Stimulated activated naive CD4-positive, alpha-beta T cell treated with Interleukin-2 at 50 U/mL for 16 hours (primary cell): ENCODE measurements around the gene KCNK7.

Experiments used
- DNase-seq: peaks from one replicate; lab custom pipeline; 2025; lab: John Stamatoyannopoulos, UW

Gene KCNK7

DNA sequence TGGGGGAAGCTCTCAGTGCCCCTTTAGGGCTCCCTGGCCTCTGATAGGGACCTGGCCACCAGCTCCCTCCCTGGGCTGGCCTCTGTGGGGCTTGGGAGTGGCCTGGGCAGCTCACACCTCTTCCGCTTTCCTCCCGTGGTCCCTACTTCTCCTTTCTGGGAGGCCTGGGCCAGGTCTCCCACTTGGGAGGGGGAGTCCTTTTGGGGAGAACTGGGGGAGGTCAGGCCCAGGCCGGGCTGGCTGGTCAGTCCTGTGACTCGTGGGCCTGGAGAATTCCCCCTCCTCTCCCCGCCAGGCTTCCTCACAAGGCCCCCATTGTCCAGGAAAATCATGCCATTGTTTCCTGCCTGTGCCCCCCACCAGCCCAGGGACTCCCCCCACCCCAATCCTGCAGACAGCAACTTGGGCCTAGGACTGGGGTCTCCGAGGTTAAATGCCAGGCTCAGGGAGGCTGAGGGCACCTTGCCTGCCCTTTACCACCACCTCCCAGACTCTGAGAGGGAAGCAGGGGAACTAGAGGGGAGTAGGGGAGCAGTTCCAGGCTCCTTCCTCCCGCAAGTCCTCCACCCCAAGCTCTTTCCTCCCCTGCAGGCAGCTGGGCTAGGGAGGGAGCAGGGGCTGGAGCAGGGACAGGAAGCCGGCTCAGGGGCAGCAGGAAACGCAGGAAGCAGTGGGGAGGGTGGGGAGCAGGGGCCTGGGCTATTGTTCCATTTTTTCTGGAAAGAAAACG is 15.6 kb upstream of the KCNK7 start:
- no peak for DNase-seq

DNA sequence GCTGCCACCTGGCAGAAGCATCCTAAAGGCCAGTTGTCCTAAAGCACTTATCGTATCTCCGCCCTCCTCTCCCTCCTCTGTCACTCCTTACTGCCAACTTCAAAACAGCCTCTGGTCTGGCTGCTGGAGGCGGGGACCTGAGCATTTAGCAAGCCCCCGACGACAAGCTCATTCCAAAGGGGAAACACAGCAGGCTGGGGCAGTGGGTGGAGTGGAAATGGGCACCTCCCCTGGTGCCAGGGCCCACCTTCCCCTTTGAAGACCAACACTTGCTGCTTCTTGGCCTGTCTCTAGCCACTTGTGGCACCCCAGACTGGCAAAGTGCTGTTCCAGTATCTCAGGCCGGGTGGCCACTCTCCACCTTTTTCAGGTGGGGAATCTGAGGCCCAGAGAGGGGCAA is 14.8 kb upstream of the KCNK7 start:
- no peak for DNase-seq

DNA sequence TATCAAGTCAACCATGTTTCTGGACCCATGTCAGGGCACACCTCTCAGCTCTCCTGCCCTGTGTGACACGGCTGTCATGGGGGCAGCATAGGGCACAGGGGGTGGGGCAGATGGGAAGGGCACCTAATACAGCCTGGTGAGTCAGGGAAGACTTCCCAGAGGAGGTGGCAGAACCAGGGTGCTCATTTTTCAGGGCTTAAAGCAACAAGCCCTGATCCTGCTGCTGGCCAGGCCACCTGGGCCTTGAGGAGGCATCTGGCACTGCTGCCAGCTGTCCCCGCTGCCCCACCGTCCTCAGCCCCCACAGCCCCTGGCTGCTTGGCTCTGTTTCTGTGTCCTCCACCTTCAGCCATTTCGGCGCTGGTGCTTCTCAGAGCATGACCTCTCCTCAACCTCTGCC is 14.1 kb upstream of the KCNK7 start:
- DNase-seq: no peak

DNA sequence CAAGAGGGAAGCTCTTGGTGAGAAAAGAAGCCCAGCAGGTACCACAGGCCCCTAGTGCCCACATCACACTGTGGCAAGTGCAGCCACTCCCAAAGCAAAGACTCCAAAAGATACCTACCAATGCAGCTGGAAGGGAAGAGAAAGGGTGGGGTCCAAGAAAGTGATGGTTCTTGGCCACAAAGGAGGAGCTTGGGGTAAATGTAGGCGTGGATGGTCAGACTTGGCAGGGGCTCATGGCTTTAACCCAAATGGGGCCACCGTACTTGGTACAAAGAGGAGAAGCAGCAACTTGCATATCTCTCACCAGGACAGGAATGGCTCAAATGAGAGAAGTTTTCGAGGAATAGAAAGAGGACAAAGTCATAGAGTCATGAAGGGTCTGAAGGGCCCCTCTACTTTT is 13.6 kb upstream of the KCNK7 start:
- DNase-seq: no peak

DNA sequence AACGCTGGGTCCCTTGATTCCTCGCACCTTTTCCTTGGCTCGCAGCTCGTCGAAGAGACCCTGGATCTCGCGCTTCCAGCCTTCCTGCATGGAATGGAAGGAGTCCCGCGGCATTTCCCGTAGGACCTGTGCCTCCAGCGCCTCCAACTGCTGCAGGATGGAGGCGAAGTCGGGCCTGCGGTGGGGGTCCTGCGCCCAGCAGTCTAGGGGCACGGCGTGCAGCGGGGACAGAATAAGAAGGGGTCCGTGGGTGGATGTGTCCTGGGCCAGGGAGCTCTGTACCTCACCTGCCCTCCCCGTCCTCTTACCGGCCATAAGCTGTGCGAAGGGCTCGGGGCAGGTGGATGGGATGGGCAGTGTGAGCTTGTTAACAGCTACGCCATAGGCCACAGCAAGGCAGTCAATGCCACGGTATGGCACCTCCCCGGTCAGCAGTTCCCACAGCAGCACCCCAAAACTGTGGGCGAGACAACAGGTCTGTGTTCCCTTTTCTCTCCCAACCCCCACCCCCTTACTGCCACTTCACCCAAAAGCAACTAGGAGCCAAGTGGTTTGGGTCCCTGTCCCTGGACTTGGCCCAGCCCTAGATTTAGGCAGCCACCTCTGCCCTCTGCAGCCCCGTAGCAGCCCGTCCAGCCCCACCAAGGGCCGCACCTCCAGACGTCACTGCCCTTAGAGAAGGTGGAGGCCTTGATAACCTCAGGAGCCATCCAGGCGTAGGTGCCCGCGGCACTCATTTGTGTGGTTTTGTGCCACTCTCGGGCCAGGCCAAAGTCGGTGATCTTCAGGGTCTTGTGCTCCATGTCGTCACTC is 12.2 kb upstream of the KCNK7 start:
- no peak for DNase-seq

DNA sequence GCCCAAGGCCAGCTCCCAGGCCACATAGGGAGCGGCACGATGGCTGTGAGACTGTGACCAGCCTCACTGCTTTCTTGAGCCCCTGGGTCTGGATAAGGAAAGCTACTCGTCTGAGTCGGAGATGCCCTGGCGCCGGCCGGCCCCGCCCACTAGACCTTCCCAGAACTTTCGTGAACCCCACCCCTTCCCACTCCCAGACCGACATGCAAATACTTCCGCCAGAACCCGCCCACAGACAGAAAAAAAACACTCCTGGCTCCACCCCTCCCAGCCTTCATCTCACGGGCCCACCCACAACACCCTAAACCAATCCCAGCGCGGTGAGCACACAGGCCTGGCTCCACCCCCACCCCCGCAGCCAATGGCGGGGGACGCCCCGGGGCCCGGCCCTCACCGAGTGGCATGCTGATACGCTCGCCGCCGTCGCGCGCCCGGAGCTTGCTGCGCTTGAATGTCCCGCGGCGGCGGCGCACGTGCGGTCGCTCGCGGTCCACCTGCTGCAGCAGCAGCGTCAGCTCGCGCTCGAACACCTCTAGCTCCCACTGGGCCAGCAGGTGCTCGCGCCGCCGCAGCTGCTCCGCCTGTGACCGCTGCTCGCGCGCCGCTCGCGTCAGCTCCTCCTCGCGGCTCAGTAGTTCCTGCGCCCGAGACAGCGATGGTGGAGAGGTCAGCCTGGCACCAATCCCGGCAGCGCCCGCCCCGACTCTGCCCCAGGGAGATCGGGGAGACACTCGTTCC is 11.4 kb upstream of the KCNK7 start:
- no peak for DNase-seq

DNA sequence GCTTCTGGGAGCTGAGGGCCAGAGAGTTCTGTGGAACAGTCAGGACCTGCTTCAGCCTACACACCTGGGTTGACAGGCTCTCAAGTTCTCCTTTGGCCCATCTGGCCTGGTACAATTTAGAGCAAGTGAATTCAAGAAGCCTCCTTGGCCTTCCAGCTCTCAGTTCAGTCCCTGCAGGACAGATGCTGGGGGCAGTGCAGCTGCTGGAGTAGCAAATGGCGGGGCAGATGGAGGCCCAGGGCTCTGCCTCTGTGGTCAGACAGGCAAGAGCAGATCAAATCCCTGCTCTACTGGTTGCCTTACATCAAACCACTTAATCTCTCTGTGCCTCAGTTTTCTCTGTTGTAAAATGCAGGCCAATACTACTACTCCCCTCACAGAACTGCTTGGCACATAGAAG is 8.7 kb upstream of the KCNK7 start:
- DNase-seq: no peak

DNA sequence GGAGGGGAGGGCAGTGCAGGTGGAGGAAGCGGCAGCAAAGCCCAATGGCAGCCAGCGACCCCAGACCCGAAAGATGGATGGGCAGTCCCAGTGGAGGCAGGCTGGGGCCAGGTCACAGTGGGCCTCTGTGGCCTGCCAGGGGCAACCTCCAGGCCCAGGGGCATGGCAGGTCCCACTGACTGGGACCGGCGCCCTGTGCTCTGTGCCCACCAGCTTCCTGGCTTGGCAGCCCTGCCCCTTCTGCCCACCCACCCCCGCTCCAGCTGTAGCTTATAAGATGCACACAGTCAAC is 4.3 kb upstream of the KCNK7 start:
- no peak for DNase-seq

DNA sequence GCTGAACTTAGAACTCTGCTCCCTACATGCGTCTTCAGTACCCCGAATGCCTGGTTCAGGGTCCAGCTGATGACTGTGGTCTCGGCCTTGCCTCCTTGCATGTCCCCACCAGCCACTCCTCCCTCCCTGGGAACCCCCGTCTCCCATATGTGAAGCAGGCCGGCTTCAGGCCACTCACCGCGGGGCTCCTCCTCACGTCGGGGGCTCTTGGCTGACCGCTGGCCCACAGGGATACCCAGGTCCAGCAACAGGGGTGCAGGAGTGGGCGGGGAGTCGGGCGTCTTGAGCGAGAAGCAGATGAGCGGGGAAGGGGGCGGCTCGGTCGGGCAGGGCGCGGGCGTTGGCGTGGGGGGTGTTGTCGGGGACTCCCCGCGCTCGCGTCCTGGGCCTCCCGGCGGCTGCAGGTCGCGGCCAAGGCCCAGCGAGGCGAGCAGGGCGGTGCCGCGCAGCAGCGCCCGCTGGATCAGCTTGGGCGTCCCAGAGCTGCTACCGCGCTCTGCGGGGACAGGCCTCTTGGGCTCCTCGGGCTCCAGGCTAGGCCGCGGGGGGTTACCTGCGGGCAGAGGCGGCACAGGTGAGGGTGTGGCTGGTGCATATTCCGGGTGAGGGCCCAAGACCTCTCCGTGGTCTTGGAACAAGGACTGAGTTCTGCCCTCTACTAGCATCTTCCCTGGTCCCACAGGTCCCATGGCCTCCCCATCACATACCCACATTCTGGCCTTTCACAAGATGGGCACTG is 3.8 kb upstream of the KCNK7 start:
- no peak for DNase-seq

DNA sequence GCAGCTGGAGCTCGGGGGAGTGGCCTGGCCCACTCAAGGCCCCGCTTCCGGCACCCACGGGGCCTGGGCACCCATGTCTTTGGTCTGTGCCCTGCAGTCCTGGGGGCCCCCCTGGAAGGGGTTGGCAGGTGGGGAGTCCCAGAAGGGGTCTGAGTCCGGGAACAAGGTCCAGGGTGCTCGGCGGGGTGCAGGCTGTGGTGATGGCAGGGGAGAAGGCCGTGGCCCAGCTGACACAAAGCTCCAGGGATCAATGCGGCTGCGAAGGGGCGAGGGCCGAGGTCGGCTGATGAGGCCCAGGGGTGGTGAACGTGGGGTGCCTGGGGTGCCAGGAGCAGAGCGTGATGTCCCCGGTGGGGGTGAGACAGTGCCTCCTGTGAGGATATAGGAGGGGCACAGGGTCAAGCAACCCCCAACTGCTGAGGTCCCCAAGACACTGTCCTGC is 2.7 kb upstream of the KCNK7 start:
- DNase-seq: no peak

DNA sequence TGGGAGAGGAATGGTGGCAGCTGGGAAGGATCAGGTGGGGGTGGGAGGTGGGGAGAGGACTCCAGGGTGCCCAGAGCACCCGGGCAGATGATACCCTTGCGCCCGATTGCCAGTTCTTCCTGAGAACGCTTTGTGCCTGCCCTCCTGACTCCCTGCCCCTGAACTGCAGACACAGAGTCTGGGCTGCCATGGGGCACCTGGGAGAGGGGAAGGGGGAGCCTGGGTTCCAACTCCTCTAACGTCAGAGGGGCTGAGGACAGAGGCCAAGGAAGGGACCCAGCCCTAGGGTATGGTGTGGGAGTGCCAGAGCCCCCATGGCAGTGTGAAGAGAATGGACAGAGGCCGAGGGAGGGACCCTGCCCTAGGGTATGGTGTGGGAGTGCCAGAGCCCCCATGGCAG is 920 bp upstream of the KCNK7 start:
- no peak for DNase-seq

DNA sequence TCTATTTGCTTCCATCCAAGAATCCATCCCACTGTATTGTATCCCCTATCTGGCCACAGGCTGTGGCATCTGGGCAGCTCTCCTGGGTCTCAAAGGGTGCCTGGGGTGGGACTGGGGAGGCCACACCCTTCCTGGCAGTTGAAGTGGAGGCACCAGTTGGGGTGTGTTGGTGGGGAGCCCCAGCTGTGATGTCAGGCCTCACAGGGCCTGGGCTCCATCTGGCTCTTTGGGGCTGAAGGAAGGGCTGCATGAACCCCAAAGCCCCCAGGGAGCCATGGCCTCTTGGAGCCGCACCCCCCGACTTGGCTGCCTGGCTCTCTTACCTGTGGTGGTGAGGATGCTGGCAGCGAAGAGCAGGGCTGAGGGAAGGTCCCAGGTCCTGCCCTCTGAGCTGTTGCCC is 469 bp downstream of the KCNK7 start:
- DNase-seq: no peak

DNA sequence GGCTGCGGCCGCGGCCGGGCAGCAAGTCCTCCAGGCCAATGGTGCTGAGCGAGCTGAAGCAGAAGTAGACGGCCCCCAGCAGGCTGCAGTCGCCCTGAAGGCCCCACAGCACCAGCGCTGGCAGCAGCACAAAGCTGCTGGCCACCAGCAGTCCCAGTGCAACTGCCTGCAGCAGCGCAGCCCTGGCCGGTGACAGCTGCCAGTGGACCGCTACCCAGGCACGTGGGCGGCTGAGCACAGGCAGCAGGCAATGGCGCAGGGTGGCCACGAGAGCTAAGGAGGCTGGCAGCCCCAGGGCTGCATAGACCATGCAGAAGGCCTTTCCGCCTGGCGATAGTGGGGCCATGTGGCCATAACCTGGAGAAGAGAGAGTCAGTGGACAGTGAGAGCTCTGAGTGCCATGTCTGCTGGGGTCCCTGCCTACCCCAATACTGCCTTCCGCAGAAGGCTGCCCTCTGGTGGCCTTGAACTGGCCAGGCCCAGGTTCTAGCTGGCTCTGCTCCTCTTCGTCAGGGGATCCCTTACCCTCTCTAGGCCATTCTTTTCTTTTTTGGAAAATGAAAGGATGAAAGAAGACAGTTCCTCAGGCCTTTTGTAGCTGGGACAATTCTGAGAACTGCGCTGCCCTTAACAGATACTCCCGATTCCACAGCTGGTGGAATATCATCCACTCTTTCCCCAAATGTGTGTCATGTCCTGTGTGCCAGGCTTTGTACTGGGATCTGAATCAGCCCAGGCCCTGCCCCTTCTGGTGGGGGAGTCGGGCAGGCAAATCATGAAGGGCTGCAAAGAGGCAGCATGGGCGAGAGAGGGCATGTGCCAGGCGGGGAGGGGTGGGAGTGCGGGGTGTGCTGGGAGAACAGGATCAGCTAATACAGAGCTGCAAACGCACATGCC is 1.8 kb downstream of the KCNK7 start:
- no peak for DNase-seq

DNA sequence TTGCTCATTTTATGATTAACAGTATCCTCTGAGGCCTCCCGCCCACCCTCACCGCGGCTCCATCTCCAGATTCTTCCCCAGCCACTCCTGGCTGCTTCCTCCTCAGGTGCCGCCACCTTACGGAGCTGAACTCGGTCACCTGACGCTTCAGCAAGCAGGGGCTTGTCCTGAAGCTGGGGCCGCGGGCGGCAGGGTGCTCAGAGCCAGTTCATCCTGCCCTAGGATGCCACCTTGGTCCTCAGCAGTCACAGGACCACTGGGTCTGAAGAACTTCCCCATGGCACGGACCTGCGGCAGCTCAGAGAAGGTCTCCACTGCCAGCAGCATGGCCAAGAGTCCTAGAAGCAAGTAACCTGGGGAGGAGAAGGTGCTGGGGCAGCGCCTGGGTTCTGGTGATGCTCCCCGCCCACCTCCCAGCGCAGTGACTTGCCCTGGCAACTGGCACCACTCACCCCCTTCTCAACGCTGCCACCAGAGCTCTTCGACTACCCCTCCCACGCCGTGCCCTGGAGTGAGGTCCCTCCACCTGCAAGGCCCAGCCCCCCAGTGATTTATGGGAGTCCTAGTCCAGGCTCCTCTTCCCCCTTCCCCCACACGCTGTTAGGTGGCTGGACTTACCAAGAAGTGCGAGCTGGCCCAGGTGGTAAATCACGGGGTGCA is 2.6 kb downstream of the KCNK7 start:
- no peak for DNase-seq

DNA sequence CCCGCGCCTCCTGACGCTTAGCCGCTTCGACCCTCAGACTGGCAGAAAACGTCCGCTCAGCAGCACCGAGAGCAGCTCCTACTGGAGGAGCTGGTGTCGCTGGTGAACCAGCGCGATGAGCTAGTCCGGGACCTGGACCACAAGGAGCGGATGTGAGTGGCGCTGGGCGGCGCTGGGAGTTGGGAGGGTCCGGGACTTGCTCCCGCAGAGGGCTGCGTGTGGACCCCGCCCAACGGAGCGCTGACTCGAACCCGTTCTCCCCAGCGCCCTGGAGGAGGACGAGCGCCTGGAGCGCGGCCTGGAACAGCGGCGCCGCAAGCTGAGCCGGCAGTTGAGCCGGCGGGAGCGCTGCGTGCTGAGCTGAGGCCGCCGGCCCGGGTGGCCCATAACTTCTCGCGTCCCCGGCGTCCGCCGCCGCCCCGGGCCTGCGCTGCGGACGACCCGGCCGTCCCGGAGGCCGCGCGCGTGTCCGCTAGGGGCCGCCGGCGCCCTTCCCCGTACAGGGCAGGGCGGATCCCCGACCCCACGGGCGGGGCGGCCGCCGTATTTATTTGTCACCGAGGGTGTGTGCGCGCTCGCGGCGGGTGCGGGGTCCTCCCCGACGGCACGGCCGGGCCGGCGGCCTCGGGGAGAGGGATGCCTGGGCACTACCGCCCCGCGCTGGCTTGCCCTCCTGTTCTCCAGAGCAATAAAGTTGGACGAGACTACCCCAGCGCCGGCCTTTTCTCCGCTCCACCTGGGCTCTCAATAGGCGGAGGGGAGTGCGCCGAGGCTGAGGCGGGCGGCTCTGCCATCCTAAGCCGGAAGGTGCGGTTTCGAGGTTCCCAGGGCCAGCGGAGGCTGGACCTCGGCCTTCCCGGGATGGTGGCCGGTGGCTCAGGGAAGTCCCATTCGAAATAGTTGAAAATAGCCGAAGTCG is 3.4 kb downstream of the KCNK7 start:
- no peak for DNase-seq

DNA sequence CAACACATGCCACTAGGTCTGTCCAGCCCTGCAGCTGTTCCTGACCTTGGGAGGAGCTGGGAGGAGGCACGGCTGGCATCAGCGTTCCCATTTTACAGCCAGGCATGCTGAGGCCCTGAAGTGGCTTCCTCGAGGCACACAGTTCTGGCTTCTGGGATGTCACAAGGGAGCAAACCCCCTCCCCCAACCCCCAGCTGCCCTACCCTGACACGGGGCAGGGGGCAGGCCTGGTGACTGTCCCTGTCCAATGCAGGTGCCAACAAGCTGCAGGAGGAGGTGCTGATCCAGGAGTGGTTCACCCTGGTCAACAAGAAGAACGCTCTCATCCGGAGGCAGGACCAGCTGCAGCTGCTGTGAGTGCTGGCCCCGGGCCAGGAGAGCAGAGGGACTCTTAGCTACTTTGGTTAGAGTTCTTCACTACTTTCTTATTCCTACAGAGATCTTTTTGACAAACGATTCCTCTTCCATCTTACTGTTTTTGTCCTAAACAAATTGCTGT is 5.3 kb downstream of the KCNK7 start:
- DNase-seq: no peak

DNA sequence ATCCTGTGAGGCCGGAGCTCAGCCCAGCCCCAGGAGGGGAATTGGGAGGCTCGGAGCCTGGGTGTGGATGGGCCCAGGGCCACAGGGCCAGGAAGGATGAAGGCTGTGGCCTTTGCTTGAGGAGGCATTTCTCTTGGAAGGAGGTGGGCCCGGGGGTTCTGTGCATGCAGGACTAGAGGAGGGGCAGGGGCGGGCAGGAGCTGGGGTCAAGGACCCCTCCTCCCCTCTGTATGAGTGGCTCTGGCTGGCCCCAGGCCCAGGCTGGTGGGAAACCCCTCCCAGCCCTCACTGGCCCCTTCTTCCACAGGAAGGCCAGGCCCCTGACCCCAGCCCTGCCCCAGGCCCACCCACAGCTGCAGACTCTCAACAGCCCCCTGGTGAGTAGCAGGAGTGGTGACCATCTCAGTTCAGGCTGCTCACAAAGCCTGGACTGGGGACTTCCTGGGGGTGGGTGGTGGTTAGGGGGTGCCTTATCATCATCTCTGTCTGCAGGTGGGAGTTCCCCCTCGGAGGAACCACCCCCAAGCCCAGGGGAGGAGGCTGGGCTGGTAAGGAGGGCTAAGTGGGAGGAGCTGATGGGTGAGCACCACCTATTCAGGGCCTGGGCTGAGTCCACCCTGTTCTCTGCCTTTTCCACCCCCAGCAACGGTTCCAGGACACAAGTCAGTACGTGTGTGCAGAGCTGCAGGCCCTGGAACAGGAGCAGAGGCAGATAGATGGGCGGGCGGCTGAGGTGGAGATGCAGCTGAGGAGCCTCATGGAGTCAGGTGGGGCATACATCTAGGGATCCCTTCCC is 6.0 kb downstream of the KCNK7 start:
- DNase-seq: no peak

DNA sequence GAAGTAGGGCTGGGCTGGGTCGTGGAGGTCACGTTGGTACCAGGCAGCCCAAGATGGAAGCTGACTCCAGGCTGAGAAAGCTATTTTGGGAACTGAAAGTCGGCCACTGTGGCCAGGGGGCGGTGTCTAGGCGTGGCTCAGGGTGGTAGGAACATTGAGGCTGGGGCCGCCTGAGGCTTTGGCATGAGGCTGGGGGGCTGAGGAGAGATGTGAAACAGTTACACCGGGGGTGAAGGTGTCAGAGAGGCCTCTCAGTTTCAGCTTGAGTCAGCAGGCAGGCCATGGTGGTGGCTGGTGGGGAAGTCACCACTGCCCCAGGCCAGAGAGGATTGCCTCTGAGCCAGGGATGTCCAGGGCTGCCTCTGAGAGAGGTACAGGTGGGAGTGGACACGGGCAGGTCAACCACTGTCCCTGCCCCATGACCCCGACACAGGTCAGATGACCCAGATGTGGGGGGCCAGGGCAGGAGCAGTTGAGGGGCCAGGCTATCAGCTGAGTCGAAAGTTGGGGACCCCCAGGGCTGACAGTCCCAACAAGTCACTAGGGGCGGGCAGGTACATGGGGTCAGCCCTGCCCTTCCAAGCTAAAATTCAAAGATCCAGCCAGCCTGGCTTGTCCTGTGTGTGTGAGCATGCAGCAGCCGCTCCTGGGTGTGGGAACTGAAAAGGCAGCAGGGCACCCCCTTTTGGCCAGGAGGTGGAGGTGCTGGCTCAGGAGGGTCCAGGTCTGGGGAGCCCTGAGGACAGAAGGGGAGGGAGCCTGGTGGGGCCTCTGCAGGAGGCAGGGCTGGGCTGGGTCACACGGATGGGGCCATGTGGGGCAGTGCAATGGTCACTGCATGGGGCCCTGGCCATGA is 7.2 kb downstream of the KCNK7 start:
- peak; percentile 74 for DNase-seq
